PC-3 (cell line): ENCODE results near the gene AEBP1.

Experiments used
- CTCF ChIP-seq: fragments of 300-600 bp; sonication (generic); conservative IDR thresholded peaks from 2 replicates; pipeline ENCODE4 v1.5.1; 2017; ENCODE audit warnings: antibody characterized with exemption, low read depth, mild to moderate bottlenecking, low read length
- EZH2 ChIP-seq: fragments of 300-600 bp; sonication (generic); IDR thresholded peaks from one replicate; pipeline ENCODE4 v1.6.1; 2017; ENCODE audit warnings: antibody characterized with exemption, mild to moderate bottlenecking, low read length; ENCODE audit not compliant: unreplicated experiment
- EZH2phosphoT487 ChIP-seq: fragments of 300-600 bp; sonication (generic); IDR thresholded peaks from 2 replicates; pipeline ENCODE4 v1.6.1; 2018; ENCODE audit warnings: mild to moderate bottlenecking, antibody characterized with exemption, low read length, borderline replicate concordance

DNA sequence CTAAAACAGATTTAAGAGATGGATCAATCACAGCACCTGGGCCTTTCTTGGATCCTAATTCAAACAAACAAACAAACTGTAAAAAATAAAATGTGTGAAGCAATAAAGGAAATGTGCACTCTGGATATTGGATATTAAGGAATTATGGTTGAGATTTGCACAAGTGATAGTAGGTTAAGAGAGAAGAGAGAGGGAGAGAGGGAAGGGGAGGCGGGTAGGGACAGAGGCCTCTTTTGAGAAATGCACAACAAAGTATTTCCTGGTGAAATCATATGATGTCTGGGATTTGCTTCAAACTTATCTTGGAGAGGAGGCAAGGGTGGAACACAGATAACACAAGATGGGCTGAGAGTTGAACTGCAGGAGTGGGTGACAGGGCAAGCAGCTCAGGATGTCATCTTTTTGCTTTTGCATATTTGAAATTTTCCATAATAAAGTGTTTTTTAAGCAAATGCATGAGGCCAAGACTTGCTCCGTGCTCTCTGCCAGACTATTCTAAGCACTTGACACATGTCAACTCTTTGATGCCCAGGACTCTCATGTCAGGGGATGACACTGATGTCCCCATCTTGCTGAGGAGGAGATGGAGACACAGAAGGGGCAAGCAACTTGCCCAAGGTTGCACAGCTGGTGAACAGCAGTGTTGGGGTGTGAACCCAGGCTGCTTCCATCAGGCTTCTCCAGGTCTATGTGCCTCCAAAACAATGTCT is 9.1 kb upstream of the AEBP1 start:
- TF ChIP-seq CTCF (no peak), EZH2 (no peak), EZH2phosphoT487 (no peak)
